Measurements from ENCODE around the gene LYL1.
A peak's percentile ranks its signal among the peaks of the same experiment; 100 is the strongest.

The LYL1 gene

GRCh38 chr19:13060233-13060963 lies 42.3 kb downstream of the LYL1 start:
- H3K27ac Mint-ChIP-seq: no peak overlapping the region
- peaks cover 25% of the 10 kb centered on the region for H3K4me1 Mint-ChIP-seq

GRCh38 chr19:13058951-13059660 lies 43.6 kb downstream of the LYL1 start:
- Mint-ChIP-seq H3K27ac (no peak overlapping the region), H3K4me3 (no peak overlapping the region), H3K27me3 (ENCODE audit: low read depth, poor library complexity) (peaks cover 100% of the 10 kb centered on the region), H3K4me1 (peaks cover 35% of the 10 kb centered on the region), H3K36me3 (ENCODE audit: low read depth) (no peaks in the 10 kb centered on the region), H3K9me3 (no peaks in the 10 kb centered on the region)
- no peak for TF ChIP-seq CTCF (IDR thresholded peaks at IDR 0.05)
- DNase-seq: no peak

More at GRCh38 chr19:13060233-13060963, 42.3 kb downstream of the LYL1 start:
- H3K36me3 Mint-ChIP-seq (ENCODE audit: low read depth): no peaks in the 10 kb centered on the region
- H3K4me3 Mint-ChIP-seq: no peak overlapping the region
- DNase-seq: no peak
- no peaks in the 10 kb centered on the region for H3K9me3 Mint-ChIP-seq
- H3K27me3 Mint-ChIP-seq (ENCODE audit: low read depth, poor library complexity): peaks cover 99% of the 10 kb centered on the region
- TF ChIP-seq CTCF (IDR thresholded peaks at IDR 0.05): no peak

GRCh38 chr19:13057744-13058143 lies 44.9 kb downstream of the LYL1 start:
- Mint-ChIP-seq H3K36me3 (ENCODE audit: low read depth) (no peaks in the 10 kb centered on the region), H3K27ac (no peak overlapping the region), H3K4me3 (no peak overlapping the region), H3K4me1 (peaks cover 48% of the 10 kb centered on the region), H3K27me3 (ENCODE audit: low read depth, poor library complexity) (peaks cover 100% of the 10 kb centered on the region), H3K9me3 (no peaks in the 10 kb centered on the region)
- no peak for TF ChIP-seq CTCF (IDR thresholded peaks at IDR 0.05)
- no peak for DNase-seq

GRCh38 chr19:13057147-13057572 lies 45.5 kb downstream of the LYL1 start:
- H3K27ac Mint-ChIP-seq: no peak overlapping the region
- H3K9me3 Mint-ChIP-seq: no peaks in the 10 kb centered on the region
- H3K4me1 Mint-ChIP-seq: peaks cover 53% of the 10 kb centered on the region
- DNase-seq: no peak
- H3K36me3 Mint-ChIP-seq (ENCODE audit: low read depth): no peaks in the 10 kb centered on the region
- H3K27me3 Mint-ChIP-seq (ENCODE audit: low read depth, poor library complexity): peaks cover 100% of the 10 kb centered on the region
- no peak for TF ChIP-seq CTCF (IDR thresholded peaks at IDR 0.05)
- H3K4me3 Mint-ChIP-seq: no peak overlapping the region

- TF ChIP-seq CTCF (IDR thresholded peaks at IDR 0.05): no peak
- Mint-ChIP-seq H3K36me3 (ENCODE audit: low read depth) (no peaks in the 10 kb centered on the region), H3K4me3 (peak overlapping the region; percentile 15), H3K4me1 (peaks cover 60% of the 10 kb centered on the region), H3K27ac (no peak overlapping the region), H3K27me3 (ENCODE audit: low read depth, poor library complexity) (peaks cover 100% of the 10 kb centered on the region), H3K9me3 (no peaks in the 10 kb centered on the region)
- no peak for DNase-seq
These were observed 46.5 kb downstream of the LYL1 start for GRCh38 chr19:13056052-13056660.

All from nephron progenitor cell (in vitro differentiated cells).